ENCODE measurements around the gene CACNA2D1.

GRCh38 chr7:82221152-82221674, 222.4 kb downstream of the CACNA2D1 start:
- TF ChIP-seq CTCF (IDR thresholded peaks at IDR 0.05) (no peak), POLR2A (IDR thresholded peaks at IDR 0.05) (no peak)
